Fibroblast of villous mesenchyme (primary cell): ENCODE data around the gene RHOF. TPM values are rescaled to one million over a fixed set of nuclear protein-coding genes. Genes with fewer than 3 reads are reported as not detected.

Experiments used
- DNase-seq: peaks from one replicate; pipeline ENCODE4 v3.0.0-alpha.2; 2010; ENCODE audit warnings: low read depth
- H3K4me3 ChIP-seq: 2 replicates; pipeline ENCODE4 v1.5.1; 2011; ENCODE audit warnings: low read depth, mild to moderate bottlenecking, low read length
- total RNA-seq: library from RNA; depleted of rRNA; stranded (reverse); fragments of >200 nt; gene quantifications from 2 replicates; pipeline ENCODE4 v1.2.3, GENCODE V29; 2012
- TF ChIP-seq, protein P1 (sequence below): IDR thresholded peaks from 2 replicates; pipeline ENCODE4 v1.5.1; 2012; ENCODE audit warnings: low read depth, mild to moderate bottlenecking, low read length; ENCODE audit not compliant: insufficient read depth

Gene RHOF
- total RNA-seq, 1 donor: 11.7 TPM

GRCh38 chr12:121738340-121738858, 55.1 kb downstream of the RHOF start:
- no peak overlapping the region for H3K4me3 ChIP-seq
- TF ChIP-seq, protein P1, sequence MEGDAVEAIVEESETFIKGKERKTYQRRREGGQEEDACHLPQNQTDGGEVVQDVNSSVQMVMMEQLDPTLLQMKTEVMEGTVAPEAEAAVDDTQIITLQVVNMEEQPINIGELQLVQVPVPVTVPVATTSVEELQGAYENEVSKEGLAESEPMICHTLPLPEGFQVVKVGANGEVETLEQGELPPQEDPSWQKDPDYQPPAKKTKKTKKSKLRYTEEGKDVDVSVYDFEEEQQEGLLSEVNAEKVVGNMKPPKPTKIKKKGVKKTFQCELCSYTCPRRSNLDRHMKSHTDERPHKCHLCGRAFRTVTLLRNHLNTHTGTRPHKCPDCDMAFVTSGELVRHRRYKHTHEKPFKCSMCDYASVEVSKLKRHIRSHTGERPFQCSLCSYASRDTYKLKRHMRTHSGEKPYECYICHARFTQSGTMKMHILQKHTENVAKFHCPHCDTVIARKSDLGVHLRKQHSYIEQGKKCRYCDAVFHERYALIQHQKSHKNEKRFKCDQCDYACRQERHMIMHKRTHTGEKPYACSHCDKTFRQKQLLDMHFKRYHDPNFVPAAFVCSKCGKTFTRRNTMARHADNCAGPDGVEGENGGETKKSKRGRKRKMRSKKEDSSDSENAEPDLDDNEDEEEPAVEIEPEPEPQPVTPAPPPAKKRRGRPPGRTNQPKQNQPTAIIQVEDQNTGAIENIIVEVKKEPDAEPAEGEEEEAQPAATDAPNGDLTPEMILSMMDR: no peak
- DNase-seq: no peak

GRCh38 chr12:121733849-121734248, 59.6 kb downstream of the RHOF start:
- TF ChIP-seq, protein P1: no peak
- no peak for DNase-seq
- no peak overlapping the region for H3K4me3 ChIP-seq

- TF ChIP-seq, protein P1: no peak
- DNase-seq: no peak
- no peak overlapping the region for H3K4me3 ChIP-seq
These were observed 62.0 kb downstream of the RHOF start for GRCh38 chr12:121731473-121731872.

GRCh38 chr12:121729021-121729420, 64.5 kb downstream of the RHOF start:
- no peak for DNase-seq
- TF ChIP-seq, protein P1: no peak

More at GRCh38 chr12:121729021-121729420, 64.5 kb downstream of the RHOF start:
- H3K4me3 ChIP-seq: no peak overlapping the region

Other genes with a start within 250 kb of the RHOF start
- 28.1 and 34.1 TPM in 2 replicates for gene KDM2B, start 212.7 kb downstream of the RHOF start, total RNA-seq
- 9.7 and 12.5 TPM in 2 replicates for gene ORAI1, start 167.2 kb downstream of the RHOF start, total RNA-seq
- gene MORN3, start 124.0 kb downstream of the RHOF start, total RNA-seq: 0.32 TPM in 1 of 2 replicates, not detected in the other
- gene TMEM120B, start 80.9 kb downstream of the RHOF start, total RNA-seq: 14.5 and 16.4 TPM in 2 replicates
- 4.7 and 5.2 TPM in 2 replicates for gene SETD1B, start 10.3 kb upstream of the RHOF start, total RNA-seq
- not detected in 2 replicates for gene HPD, start 65.2 kb upstream of the RHOF start, total RNA-seq
- gene PSMD9, start 95.1 kb upstream of the RHOF start, total RNA-seq: 28.9 and 35.1 TPM in 2 replicates
- gene CFAP251, start 124.9 kb upstream of the RHOF start, total RNA-seq: 6.8 and 8.2 TPM in 2 replicates
- gene BCL7A, start 228.2 kb upstream of the RHOF start, total RNA-seq: 3.9 TPM in 2 replicates